ENCODE measurements around the gene MRAP2. TPM values are rescaled to one million over a fixed set of nuclear protein-coding genes. Genes with fewer than 3 reads are reported as not detected.
A peak's percentile ranks its signal among the peaks of the same experiment; 100 is the strongest.

MRAP2 gene
- total RNA-seq, 1 experiment from 2014 or later: 4.9 TPM

DNA sequence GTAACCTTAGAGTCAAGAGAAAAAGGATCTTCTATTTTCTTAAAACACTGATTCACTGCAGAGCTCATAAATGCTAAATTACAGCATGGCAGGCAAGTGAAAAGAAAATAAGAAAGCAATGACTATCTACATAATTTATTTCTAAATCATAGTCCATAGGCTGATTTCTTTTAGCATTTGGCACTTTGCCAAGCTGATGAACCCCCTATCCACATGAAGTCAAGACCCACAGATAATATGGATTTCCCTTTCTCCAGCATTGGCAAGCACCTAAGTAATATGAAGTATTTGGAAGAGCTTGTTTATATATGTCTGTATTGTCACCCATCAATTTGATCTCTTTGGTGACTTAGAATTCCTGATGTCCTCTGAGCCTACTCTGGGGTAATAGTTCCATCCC lies 47.9 kb upstream of the MRAP2 start:
- CTCF ChIA-PET: no interaction called here
- H3K36me3 Mint-ChIP-seq: peaks cover 4% of the 10 kb centered on the region; the same call in 1 of the 2 replicates
- no peak for ATAC-seq
- POLR2A ChIA-PET: no interaction called here
- H3K4me3 Mint-ChIP-seq: no peak overlapping the region
- no peak overlapping the region for H3K27ac Mint-ChIP-seq
- peaks cover 3% of the 10 kb centered on the region for H3K4me1 Mint-ChIP-seq
- H3K9me3 Mint-ChIP-seq: peaks cover 18% of the 10 kb centered on the region
- no peaks in the 10 kb centered on the region for H3K27me3 Mint-ChIP-seq (ENCODE audit: low read depth)
- TF ChIP-seq FOXK1 (CRISPR knock-in tag; IDR thresholded peaks at IDR 0.05) (no peak), CREM (CRISPR knock-in tag; IDR thresholded peaks at IDR 0.05) (no peak)
- DNase-seq (ENCODE audit: low spot score): no peak

DNA sequence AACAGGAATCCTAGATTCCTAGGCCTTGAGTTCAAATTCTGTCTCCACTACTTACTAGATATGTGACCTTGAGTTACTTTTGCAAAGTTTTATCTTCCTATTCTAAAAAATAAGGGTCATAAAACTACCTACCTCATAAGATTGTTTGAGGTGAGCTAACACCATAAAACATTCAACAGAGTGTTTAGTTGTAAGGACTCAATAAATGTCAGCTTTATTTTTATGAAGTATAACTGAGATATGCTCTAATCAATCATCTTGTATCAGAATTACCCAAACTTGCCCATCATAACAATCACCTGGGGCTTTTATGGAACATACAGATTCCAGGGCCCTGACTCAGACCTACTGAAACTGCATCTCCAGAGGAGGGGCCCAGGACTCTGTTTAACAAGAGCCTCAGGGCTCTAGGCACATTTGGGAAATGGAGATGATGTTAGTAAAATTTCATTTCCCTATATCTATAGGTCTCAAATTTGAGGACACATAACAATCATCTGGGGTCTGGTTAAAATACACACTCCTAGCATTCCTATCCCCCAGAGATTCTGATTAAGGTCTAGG lies 35.5 kb upstream of the MRAP2 start:
- Mint-ChIP-seq H3K36me3 (peaks cover 32% of the 10 kb centered on the region), H3K27ac (no peak overlapping the region), H3K9me3 (peaks cover 36% of the 10 kb centered on the region), H3K4me1 (peaks cover 30% of the 10 kb centered on the region), H3K27me3 (ENCODE audit: low read depth) (no peaks in the 10 kb centered on the region; the same call in 1 of the 2 replicates), H3K4me3 (no peak overlapping the region)
- TF ChIP-seq ZNF121 (CRISPR knock-in tag; IDR thresholded peaks at IDR 0.05) (no peak), RELA (CRISPR knock-in tag; IDR thresholded peaks at IDR 0.05; ENCODE audit: borderline replicate concordance) (no peak), FOXJ3 (CRISPR knock-in tag; IDR thresholded peaks at IDR 0.05; ENCODE audit: borderline replicate concordance) (no peak), TEAD4 (CRISPR knock-in tag; IDR thresholded peaks at IDR 0.05) (no peak)
- TF ChIP-seq, protein P1, sequence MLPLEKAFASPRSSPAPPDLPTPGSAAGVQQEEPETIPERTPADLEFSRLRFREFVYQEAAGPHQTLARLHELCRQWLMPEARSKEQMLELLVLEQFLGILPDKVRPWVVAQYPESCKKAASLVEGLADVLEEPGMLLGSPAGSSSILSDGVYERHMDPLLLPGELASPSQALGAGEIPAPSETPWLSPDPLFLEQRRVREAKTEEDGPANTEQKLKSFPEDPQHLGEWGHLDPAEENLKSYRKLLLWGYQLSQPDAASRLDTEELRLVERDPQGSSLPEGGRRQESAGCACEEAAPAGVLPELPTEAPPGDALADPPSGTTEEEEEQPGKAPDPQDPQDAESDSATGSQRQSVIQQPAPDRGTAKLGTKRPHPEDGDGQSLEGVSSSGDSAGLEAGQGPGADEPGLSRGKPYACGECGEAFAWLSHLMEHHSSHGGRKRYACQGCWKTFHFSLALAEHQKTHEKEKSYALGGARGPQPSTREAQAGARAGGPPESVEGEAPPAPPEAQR (CRISPR knock-in tag; IDR thresholded peaks at IDR 0.05): no peak
- ATAC-seq: no peak
- CTCF ChIA-PET: no interaction called here
- DNase-seq (ENCODE audit: low spot score): no peak
- POLR2A ChIA-PET: no interaction called here

DNA sequence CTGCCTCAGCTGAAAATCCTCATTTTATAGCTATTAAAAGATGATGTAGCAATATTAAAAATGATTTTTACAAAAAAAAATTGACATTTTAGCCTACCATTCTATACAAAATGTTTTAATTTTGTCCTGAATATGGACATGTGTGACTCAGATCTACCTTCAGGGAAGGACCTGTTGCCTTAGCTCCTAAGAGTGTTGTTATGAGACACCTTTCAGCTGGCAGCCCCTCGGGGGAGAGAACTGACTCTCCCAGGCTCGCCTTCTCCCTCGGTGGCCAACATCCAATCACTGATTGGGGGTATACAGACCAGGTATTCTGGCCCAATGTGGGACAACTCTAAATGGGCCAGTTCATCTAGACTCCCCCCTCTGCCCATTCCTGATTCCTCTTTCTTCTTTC lies 32.5 kb upstream of the MRAP2 start:
- H3K36me3 Mint-ChIP-seq: peaks cover 11% of the 10 kb centered on the region
- no peaks in the 10 kb centered on the region for H3K27me3 Mint-ChIP-seq (ENCODE audit: low read depth)
- no peak overlapping the region for H3K4me3 Mint-ChIP-seq
- ATAC-seq: no peak
- ChIA-PET POLR2A (no interaction called here), CTCF (no interaction called here)
- TF ChIP-seq ZNF317 (CRISPR knock-in tag; IDR thresholded peaks at IDR 0.05; ENCODE audit: borderline replicate concordance, low read depth) (no peak), HMGA2 (CRISPR knock-in tag; IDR thresholded peaks at IDR 0.05) (no peak), SOX15 (CRISPR knock-in tag; IDR thresholded peaks at IDR 0.05) (no peak), ZNF121 (CRISPR knock-in tag; IDR thresholded peaks at IDR 0.05) (no peak), GRHL2 (CRISPR knock-in tag; IDR thresholded peaks at IDR 0.05; ENCODE audit: insufficient replicate concordance, severe bottlenecking) (no peak), ZNF138 (CRISPR knock-in tag; conservative IDR thresholded peaks at IDR 0.05) (no peak), MXD4 (CRISPR knock-in tag; IDR thresholded peaks at IDR 0.05; ENCODE audit: borderline replicate concordance) (no peak)
- TF ChIP-seq, protein P2, sequence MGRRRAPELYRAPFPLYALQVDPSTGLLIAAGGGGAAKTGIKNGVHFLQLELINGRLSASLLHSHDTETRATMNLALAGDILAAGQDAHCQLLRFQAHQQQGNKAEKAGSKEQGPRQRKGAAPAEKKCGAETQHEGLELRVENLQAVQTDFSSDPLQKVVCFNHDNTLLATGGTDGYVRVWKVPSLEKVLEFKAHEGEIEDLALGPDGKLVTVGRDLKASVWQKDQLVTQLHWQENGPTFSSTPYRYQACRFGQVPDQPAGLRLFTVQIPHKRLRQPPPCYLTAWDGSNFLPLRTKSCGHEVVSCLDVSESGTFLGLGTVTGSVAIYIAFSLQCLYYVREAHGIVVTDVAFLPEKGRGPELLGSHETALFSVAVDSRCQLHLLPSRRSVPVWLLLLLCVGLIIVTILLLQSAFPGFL (CRISPR knock-in tag; IDR thresholded peaks at IDR 0.05; ENCODE audit: borderline replicate concordance): no peak
- peaks cover 12% of the 10 kb centered on the region for H3K9me3 Mint-ChIP-seq
- peaks cover 30% of the 10 kb centered on the region for H3K4me1 Mint-ChIP-seq
- H3K27ac Mint-ChIP-seq: no peak overlapping the region
- no peak for DNase-seq (ENCODE audit: low spot score)

DNA sequence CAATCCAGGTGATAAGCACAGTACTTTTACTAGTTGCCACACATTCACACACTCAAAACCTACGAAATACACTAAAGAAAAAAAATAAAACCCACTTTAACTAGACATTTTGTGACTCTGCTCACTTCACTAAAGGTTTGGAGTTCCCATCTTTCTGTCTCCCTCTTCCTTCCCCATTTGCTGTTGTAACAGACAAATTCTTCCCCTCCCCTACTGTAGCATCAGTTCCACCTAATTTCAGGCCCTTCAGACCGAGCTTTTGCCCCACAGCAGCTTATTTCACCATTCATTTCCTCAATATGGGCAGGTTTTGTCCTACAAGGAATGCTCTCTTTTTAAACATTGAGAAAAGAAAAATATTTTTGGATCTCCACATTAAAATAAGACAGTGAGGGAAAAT lies 31.3 kb upstream of the MRAP2 start:
- ChIA-PET POLR2A (no interaction called here), CTCF (no interaction called here)
- Mint-ChIP-seq H3K4me3 (no peak overlapping the region), H3K27ac (peak overlapping the region; percentile 14; the same call in 1 of the 2 replicates), H3K27me3 (ENCODE audit: low read depth) (no peaks in the 10 kb centered on the region), H3K9me3 (peaks cover 3% of the 10 kb centered on the region), H3K4me1 (peaks cover 30% of the 10 kb centered on the region), H3K36me3 (peaks cover 2% of the 10 kb centered on the region)
- DNase-seq (ENCODE audit: low spot score) (no peak), ATAC-seq (peak; percentile 47; the same call in 1 of the 2 replicates)
- no peak for TF ChIP-seq ATF1 (CRISPR knock-in tag; IDR thresholded peaks at IDR 0.05)
- no peak for TF ChIP-seq ZNF232 (CRISPR knock-in tag; IDR thresholded peaks at IDR 0.05)
- TF ChIP-seq, protein P3, sequence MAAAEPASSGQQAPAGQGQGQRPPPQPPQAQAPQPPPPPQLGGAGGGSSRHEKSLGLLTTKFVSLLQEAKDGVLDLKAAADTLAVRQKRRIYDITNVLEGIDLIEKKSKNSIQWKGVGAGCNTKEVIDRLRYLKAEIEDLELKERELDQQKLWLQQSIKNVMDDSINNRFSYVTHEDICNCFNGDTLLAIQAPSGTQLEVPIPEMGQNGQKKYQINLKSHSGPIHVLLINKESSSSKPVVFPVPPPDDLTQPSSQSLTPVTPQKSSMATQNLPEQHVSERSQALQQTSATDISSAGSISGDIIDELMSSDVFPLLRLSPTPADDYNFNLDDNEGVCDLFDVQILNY (CRISPR knock-in tag; IDR thresholded peaks at IDR 0.05): no peak
- TF ChIP-seq IRF2 (CRISPR knock-in tag; IDR thresholded peaks at IDR 0.05; ENCODE audit: borderline replicate concordance, low read depth): no peak
- TF ChIP-seq, protein P4, sequence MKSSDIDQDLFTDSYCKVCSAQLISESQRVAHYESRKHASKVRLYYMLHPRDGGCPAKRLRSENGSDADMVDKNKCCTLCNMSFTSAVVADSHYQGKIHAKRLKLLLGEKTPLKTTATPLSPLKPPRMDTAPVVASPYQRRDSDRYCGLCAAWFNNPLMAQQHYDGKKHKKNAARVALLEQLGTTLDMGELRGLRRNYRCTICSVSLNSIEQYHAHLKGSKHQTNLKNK (CRISPR knock-in tag; IDR thresholded peaks at IDR 0.05): no peak
- TF ChIP-seq, protein P5, sequence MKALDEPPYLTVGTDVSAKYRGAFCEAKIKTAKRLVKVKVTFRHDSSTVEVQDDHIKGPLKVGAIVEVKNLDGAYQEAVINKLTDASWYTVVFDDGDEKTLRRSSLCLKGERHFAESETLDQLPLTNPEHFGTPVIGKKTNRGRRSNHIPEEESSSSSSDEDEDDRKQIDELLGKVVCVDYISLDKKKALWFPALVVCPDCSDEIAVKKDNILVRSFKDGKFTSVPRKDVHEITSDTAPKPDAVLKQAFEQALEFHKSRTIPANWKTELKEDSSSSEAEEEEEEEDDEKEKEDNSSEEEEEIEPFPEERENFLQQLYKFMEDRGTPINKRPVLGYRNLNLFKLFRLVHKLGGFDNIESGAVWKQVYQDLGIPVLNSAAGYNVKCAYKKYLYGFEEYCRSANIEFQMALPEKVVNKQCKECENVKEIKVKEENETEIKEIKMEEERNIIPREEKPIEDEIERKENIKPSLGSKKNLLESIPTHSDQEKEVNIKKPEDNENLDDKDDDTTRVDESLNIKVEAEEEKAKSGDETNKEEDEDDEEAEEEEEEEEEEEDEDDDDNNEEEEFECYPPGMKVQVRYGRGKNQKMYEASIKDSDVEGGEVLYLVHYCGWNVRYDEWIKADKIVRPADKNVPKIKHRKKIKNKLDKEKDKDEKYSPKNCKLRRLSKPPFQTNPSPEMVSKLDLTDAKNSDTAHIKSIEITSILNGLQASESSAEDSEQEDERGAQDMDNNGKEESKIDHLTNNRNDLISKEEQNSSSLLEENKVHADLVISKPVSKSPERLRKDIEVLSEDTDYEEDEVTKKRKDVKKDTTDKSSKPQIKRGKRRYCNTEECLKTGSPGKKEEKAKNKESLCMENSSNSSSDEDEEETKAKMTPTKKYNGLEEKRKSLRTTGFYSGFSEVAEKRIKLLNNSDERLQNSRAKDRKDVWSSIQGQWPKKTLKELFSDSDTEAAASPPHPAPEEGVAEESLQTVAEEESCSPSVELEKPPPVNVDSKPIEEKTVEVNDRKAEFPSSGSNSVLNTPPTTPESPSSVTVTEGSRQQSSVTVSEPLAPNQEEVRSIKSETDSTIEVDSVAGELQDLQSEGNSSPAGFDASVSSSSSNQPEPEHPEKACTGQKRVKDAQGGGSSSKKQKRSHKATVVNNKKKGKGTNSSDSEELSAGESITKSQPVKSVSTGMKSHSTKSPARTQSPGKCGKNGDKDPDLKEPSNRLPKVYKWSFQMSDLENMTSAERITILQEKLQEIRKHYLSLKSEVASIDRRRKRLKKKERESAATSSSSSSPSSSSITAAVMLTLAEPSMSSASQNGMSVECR (CRISPR knock-in tag; IDR thresholded peaks at IDR 0.05; ENCODE audit: borderline replicate concordance): no peak
- no peak for TF ChIP-seq GTF2I (CRISPR knock-in tag; conservative IDR thresholded peaks at IDR 0.05)
- TF ChIP-seq JUN (CRISPR knock-in tag; IDR thresholded peaks at IDR 0.05): no peak
- TF ChIP-seq FOXJ3 (CRISPR knock-in tag; IDR thresholded peaks at IDR 0.05; ENCODE audit: borderline replicate concordance): no peak

Data from WTC11 (cell line).